Urinary bladder (tissue), 4 donors: ENCODE results near the gene HIRA. TPM values are rescaled to one million over a fixed set of nuclear protein-coding genes. Genes with fewer than 3 reads are reported as not detected.

ENCODE experiments used
- DNase-seq: peaks from one replicate; pipeline ENCODE4 v3.0.0-alpha.2; 2015; ENCODE audit errors: extremely low spot score
- H3K27ac ChIP-seq: one replicate; pipeline ENCODE4 v1.5.1; 2013; ENCODE audit warnings: low read depth, mild to moderate bottlenecking, moderate library complexity
- H3K36me3 ChIP-seq: one replicate; pipeline ENCODE4 v1.6.1; 2013; ENCODE audit warnings: mild to moderate bottlenecking, moderate library complexity; ENCODE audit not compliant: insufficient read depth
- H3K4me1 ChIP-seq: one replicate; pipeline ENCODE4 v1.6.1; 2013; ENCODE audit warnings: mild to moderate bottlenecking, moderate library complexity; ENCODE audit not compliant: insufficient read depth
- H3K4me3 ChIP-seq: one replicate; pipeline ENCODE4 v1.5.1; 2013; ENCODE audit warnings: low read depth, low read length
- WGBS: extraction: QIAGEN DNeasy Blood & Tissue Kit; methylation state at CpG from one replicate; pipeline ENCODE4 v1.1.7; 2013; 5-methylcytosine and 5-hydroxymethylcytosine counted together
- polyA plus RNA-seq: library from polyadenylated mRNA; stranded (reverse); fragments of 200-250 nt; gene quantifications from one replicate; pipeline ENCODE4 v1.2.3, GENCODE V29; 2013
- total RNA-seq: library from RNA; depleted of rRNA; stranded (reverse); fragments of >200 nt; gene quantifications from one replicate; pipeline ENCODE4 v1.2.3, GENCODE V29; 2014
- donor health status: healthy with polysubstance abuse.
- donor health status: healthy.

HIRA gene
- total and polyA plus RNA-seq, 2 donors, result 8.7 to 21.9 TPM

DNA sequence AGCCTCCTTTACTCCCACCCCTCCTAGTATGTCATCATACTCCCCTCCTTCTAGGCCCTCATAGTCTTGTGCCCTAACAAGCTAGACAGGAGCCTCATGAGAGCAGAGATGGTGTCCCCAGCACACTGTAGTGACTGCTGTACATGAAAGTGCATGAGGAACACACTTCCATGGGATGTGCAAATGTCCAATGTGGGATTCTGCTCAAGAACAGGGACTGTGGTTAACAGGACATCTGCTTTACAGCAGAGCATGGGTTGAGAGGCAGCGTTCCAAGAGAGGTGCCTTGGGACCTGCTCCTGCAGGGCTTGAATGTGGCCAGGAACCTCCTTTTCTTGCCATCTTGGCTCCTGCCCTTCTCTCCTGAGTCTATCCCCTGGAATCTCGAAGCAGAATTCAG, 45.3 kb downstream of the HIRA start:
- WGBS, result 96% methylated on average over 2 of the region's 2 CpGs
- peaks cover 3% of the 10 kb centered on the region for H3K36me3 ChIP-seq
- DNase-seq, result no peak
- no peaks in the 10 kb centered on the region for H3K4me1 ChIP-seq
- H3K4me3 ChIP-seq, result no peak overlapping the region
- H3K27ac ChIP-seq, result no peak overlapping the region

DNA sequence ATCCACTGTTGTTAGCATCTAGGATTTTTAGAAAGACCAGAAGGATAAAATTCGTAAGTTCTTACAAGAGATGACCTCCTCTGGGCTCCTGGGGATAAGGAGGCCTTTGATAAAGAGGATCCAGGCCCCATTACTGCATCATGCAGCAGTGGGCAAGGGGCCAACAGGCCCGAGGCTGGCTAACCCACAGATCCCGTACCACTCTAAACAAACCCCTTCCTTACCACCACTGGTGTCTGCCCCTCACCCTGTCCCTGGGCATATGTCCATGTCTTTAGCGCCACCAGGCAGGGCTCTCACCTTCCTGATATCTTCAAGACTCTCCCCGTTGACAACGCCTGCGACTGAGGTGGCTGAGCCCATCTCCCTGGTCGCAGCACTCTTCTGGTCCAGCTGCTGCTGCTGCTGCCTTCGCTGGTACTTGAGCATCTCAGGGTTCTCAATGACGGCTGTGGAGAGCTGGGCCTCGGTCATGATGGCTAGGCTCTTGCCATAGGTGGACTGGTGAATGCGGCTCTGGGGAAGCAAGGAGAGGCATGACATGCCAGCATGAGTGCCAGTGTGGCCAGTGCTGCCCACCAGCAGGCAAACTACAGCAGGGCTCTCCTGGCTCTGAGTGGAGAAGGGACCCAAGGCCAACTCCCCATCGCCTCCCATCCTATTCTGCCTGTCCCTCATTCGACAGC, 46.2 kb downstream of the HIRA start:
- peaks cover 3% of the 10 kb centered on the region for H3K36me3 ChIP-seq
- no peaks in the 10 kb centered on the region for H3K4me1 ChIP-seq

DNA sequence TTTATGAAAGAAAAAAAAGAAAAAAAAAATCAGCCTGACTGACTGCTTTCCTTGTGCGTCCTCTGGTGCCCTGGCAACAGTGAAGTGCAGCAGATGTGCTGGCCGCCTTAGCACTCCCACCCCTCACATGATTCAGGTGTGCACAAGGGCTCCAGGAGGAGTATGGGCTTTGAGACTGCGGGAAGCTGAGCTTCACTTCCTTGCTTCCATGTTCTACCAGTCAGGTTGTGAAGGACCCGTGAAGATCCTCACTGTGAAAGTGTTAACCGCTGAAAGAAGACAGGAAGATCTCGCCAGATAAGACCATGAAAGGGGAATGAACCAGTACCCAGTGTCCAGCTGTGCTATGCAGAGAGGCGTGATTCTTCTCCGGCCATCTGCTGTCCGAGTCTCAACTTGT, 48.2 kb downstream of the HIRA start:
- Histone ChIP-seq H3K4me1 (no peaks in the 10 kb centered on the region), H3K36me3 (peaks cover 3% of the 10 kb centered on the region), H3K4me3 (no peak overlapping the region), H3K27ac (no peak overlapping the region)
- WGBS, result 88% methylated on average over 9 of the region's 9 CpGs
- DNase-seq, result no peak

More for the DNA sequence above, 46.2 kb downstream of the HIRA start:
- 91% methylated on average over 14 of the region's 14 CpGs for WGBS
- H3K4me3 ChIP-seq, result no peak overlapping the region
- DNase-seq, result no peak
- H3K27ac ChIP-seq, result no peak overlapping the region

DNA sequence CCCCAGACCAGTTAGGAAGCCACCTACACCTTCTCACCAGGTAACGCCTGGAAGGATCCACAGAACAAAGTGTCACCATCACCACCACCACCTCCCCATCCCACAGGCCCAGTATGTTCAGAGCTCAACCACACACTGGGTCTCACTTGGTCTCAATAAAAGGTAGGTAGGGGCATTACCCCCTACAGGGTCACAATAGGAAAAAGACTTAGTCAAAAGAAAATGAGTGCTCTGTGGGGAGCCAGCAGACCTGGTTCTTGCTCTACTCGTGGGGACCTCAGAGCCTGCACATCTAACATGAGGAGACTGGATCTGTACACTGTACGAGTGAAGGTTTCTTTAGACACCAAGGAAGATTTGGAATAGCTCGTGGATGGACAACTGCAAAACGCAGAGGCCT, 49.3 kb downstream of the HIRA start:
- WGBS, result 94% methylated on average over 5 of the region's 5 CpGs
- Histone ChIP-seq H3K4me1 (no peaks in the 10 kb centered on the region), H3K4me3 (no peak overlapping the region), H3K27ac (no peak overlapping the region), H3K36me3 (peaks cover 3% of the 10 kb centered on the region)
- no peak for DNase-seq

DNA sequence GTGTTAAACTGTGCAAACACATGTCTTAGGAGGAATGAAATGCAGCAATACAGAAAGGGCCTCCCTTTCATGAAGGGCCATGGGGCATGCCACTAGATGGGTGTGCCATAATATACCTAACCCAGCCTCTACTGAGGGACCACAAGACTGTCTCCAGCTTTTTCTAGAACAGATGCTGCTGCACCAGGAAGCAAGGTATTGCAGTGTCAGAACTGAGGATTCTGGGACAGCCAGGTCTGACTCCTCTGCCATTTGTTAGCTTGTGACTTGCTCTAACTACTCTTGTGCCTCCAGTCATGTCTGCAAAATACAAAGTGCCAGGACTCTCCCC, 53.2 kb downstream of the HIRA start:
- Histone ChIP-seq H3K36me3 (peaks cover 3% of the 10 kb centered on the region), H3K4me3 (no peak overlapping the region), H3K27ac (no peak overlapping the region), H3K4me1 (no peaks in the 10 kb centered on the region)
- no peak for DNase-seq

DNA sequence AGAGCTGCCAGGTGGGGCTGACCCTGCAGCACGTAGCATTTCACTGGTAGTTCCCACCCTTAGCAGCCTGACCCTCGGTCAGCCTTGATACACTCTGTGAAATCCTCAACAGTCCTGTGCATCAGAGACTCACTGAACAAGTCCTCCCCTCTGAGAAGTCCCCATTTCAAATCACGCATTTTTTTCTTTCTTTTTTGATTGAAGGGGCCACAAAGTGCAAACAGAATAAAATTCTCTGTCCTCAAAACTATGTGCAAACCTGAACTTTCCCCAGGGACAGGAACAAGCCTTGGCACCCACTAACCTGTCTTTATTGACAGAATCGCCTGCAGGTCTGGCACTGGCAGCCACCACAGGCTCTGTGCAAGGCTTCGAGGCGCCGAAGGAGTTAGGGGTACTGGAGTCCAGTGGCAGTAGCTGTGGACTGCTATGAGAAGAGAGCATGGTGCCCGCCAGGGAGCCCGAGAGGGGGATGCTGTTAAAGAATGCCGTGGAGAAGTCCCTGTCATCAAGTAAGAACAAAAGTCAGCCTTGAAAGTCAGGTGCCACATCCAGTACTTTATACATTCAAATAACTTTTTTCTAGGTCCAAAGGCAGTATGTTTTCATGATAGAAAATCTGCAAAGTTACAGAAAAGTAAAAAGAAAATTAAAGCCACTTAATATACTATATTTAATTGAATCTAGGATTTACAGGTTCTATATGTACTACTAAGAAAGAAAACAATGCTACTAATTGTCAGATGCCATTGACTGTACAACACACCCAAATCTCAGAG, 53.8 kb downstream of the HIRA start:
- Histone ChIP-seq H3K27ac (no peak overlapping the region), H3K4me3 (no peak overlapping the region), H3K4me1 (no peaks in the 10 kb centered on the region), H3K36me3 (peaks cover 3% of the 10 kb centered on the region)
- WGBS, result 94% methylated on average over 10 of the region's 10 CpGs
- no peak for DNase-seq

DNA sequence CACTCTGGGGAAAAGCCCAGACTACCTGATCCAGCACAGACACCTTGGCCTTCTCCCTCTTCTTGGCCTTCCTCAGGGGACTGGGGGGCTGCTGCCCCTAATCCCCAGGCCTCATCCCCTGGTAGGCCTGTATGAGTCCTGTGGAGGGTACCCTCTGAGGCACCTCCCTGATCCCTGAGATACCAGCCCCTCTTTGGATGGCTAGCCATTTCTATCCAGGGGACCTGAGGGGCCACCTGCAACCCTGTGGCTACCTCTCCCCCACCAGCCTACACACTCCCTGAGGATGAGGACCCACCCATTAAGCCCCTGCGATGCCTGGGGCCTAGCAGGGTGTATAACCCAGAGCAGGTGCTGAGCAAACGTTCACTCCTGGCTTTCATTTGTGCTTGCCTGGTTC, 54.6 kb downstream of the HIRA start:
- no peak overlapping the region for H3K27ac ChIP-seq
- 91% methylated on average over 2 of the region's 2 CpGs for WGBS
- H3K4me3 ChIP-seq, result no peak overlapping the region
- H3K36me3 ChIP-seq, result no peaks in the 10 kb centered on the region
- H3K4me1 ChIP-seq, result no peaks in the 10 kb centered on the region
- DNase-seq, result no peak

DNA sequence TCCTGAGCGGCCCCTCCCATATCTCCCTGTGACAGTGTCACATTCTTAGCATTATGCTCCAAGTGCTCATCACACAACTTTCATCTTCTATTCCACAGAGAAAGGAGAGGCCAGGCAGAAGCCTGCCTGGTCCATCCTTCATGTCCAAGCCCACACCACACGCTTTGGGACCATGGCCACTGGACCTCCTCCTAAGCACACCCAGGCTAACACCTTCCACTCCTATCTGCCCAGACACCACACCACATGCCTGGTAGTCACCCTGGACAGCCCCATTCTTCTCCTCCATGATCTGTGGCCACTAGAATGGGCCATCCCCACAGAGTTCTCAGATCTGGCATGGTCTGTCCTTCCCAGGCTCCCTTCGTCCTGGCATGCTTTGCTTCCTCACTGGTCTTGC, 55.3 kb downstream of the HIRA start:
- H3K36me3 ChIP-seq, result no peaks in the 10 kb centered on the region
- DNase-seq, result no peak
- H3K27ac ChIP-seq, result no peak overlapping the region
- no peak overlapping the region for H3K4me3 ChIP-seq
- WGBS, result 96% methylated on average over 3 of the region's 3 CpGs
- no peaks in the 10 kb centered on the region for H3K4me1 ChIP-seq

DNA sequence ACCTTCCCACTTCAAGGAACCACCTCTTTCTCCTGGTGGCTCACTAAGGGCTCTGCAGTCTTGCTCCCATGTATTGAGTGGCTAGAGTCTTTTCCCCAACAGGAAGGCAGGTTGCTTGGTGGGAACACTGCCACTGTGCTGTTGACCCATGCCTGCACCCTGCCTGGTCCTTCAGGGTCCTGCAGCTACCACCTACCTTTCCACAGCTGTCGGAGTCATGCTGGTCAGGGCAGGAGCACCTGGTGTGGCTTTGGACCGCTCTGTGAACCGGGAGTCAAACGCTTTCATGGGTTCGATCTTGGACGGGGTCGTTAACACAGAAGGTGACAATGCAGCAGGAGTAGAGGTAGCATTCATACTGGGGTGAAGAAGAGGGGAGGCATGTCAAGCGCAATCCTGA, 56.1 kb downstream of the HIRA start:
- H3K27ac ChIP-seq, result no peak overlapping the region
- DNase-seq, result no peak
- H3K36me3 ChIP-seq, result no peaks in the 10 kb centered on the region
- H3K4me3 ChIP-seq, result no peak overlapping the region
- H3K4me1 ChIP-seq, result no peaks in the 10 kb centered on the region
- WGBS, result 95% methylated on average over 8 of the region's 8 CpGs

DNA sequence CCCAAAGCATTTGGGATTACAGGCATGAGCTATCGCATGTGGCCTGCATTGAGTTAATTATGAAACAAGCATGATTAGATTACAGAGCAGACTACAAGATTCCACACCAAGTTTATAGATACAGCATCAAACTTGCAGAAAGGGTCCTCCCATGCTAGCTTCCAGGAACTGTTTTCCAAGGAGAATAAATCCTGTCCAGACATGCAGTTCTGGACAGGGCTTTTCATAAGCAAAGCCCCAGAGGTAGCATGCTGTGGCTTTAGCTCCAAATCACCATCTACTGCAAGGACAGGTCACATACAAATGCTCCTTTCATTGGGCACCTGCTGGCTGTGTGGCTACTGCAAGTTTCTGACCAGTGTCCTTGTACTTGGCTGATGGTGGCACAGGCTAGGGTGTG, 57.1 kb downstream of the HIRA start:
- H3K36me3 ChIP-seq, result no peaks in the 10 kb centered on the region
- WGBS, result 100% methylated on average over 1 of the region's 1 CpG

DNA sequence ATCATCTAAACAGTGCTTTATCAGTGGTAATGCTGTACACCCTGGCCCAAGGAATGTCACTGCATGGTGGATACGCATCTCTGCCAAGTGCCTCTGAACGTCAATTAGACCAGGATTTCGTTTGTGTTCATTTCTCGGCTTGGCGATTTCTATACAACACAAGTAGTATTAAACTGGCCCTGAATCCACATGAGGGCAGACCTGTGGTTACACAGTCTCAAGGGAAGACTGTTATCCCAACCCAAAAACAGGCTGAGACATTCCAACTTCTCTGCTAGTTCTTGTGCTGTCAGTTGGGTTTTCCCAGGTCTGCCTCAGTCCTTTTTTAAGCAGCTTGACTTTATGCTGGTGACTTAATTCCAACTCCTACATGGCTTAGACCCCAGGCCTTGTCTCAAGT, 58.1 kb downstream of the HIRA start:
- 93% methylated on average over 5 of the region's 5 CpGs for WGBS
- no peak for DNase-seq
- Histone ChIP-seq H3K4me1 (no peaks in the 10 kb centered on the region), H3K27ac (no peak overlapping the region), H3K36me3 (no peaks in the 10 kb centered on the region), H3K4me3 (no peak overlapping the region)

More for the DNA sequence above, 57.1 kb downstream of the HIRA start:
- Histone ChIP-seq H3K4me3 (no peak overlapping the region), H3K4me1 (no peaks in the 10 kb centered on the region), H3K27ac (no peak overlapping the region)
- DNase-seq, result no peak

DNA sequence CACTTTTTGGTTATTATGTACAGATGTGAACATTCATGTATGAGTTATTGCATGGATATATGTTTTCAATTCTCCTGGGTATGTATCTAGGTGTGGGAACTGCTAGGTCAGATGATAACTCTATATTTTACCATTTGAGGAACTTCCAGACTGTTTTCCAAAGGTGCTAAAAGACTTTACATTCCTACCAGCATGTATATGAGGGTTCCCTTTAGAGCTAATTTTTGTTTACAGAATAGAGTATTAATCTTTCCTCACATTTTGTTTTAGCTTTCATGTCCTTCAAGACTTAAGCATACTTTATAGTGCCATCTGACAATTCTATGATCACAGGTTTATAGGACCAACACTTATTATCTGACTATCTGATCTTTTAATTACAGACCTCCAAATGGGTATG, 59.6 kb downstream of the HIRA start:
- DNase-seq, result no peak
- Histone ChIP-seq H3K27ac (no peak overlapping the region), H3K4me1 (no peaks in the 10 kb centered on the region), H3K36me3 (no peaks in the 10 kb centered on the region), H3K4me3 (no peak overlapping the region)

DNA sequence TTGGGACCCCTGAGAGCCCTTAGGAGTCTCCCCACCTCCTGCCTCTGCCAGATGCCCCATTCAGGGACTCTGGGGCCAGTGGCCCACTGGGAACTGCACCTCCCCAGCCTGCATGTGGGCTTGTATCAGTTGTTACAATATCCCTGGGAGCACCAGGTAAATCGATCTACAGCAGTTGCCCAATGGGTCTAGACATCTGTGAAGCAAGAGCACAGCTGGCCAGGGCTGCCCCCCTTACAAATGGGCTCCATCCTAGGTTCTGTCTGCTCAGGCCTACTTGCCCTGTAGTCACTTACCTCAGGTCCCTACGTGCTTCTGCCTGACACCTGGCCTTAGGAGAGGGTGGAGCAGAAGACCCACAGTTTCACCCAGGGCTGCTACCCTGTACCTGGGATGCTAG, 62.7 kb downstream of the HIRA start:
- no peak overlapping the region for H3K27ac ChIP-seq
- no peak overlapping the region for H3K4me3 ChIP-seq
- DNase-seq, result no peak
- no peaks in the 10 kb centered on the region for H3K4me1 ChIP-seq
- 100% methylated on average over 2 of the region's 2 CpGs for WGBS
- H3K36me3 ChIP-seq, result no peaks in the 10 kb centered on the region

DNA sequence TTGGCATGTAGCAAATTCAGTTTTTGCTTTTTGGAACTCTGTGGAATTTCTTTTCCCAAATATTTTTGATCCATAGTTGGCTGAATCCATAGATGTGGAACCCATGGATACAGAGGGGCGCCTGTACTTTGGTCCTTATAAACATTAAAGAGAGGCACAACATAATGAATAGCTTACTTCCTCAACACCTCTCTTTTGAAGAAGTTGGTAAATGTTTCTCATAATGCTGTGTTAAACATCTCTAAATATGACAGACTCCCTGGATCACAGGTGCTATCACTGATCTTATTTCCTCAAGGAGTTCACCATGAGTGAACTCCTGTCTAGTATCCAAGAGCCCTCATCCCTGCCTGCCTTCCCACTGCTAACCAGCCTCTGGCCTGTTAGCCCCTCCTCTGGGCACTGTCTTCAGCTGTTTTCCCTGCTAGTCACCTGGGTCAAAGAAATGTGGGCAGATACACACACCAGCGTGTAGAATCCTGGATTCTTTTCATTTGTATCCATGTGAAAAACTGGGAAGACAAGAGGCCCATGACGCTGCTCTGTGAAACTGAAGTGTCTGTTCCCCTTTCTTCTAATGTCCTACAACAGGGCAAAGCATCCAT, 63.7 kb downstream of the HIRA start:
- DNase-seq, result no peak
- WGBS, result 94% methylated on average over 3 of the region's 3 CpGs
- H3K4me1 ChIP-seq, result no peaks in the 10 kb centered on the region
- no peaks in the 10 kb centered on the region for H3K36me3 ChIP-seq
- no peak overlapping the region for H3K4me3 ChIP-seq
- H3K27ac ChIP-seq, result no peak overlapping the region
